H9 (cell line): ENCODE measurements around the gene RBM27. TPM values are rescaled to one million over a fixed set of nuclear protein-coding genes. Genes with fewer than 3 reads are reported as not detected.
"Not testable (repeated sequence)": the region's sequence is repeated elsewhere in the genome, so short reads cannot be mapped to it uniquely, and the experiment has no call there.

Experiments used
- DNase-seq: peaks from one replicate; pipeline ENCODE4 v3.0.0-alpha.2; 2017
- H2AFZ ChIP-seq: one replicate; pipeline ENCODE4 v1.6.1; 2013; ENCODE audit warnings: mild to moderate bottlenecking, low read length, control low read depth, moderate library complexity
- H2AK5ac ChIP-seq: 2 replicates; pipeline ENCODE4 v1.6.1; 2013; ENCODE audit warnings: low read length, control low read depth, mixed read lengths; ENCODE audit not compliant: insufficient read length
- H2BK120ac ChIP-seq: one replicate; pipeline ENCODE4 v1.6.1; 2013; ENCODE audit warnings: low read depth, mild to moderate bottlenecking, low read length, control low read depth, inconsistent platforms; ENCODE audit not compliant: poor library complexity, severe bottlenecking
- H2BK12ac ChIP-seq: 2 replicates; pipeline ENCODE4 v1.6.1; 2013; ENCODE audit warnings: low read length, control low read depth, mixed read lengths, low read depth; ENCODE audit not compliant: insufficient read length
- H2BK15ac ChIP-seq: 2 replicates; pipeline ENCODE4 v1.6.1; 2013; ENCODE audit warnings: low read depth, low read length, control low read depth
- H2BK20ac ChIP-seq: one replicate; pipeline ENCODE4 v1.6.1; 2013; ENCODE audit warnings: low read depth, mild to moderate bottlenecking, low read length, control low read depth, inconsistent platforms; ENCODE audit not compliant: poor library complexity, severe bottlenecking
- H2BK5ac ChIP-seq: 2 replicates; pipeline ENCODE4 v1.6.1; 2013; ENCODE audit warnings: low read length, control low read depth, mixed read lengths; ENCODE audit not compliant: insufficient read length
- H3K14ac ChIP-seq: 2 replicates; pipeline ENCODE4 v1.6.1; 2013; ENCODE audit warnings: low read length, control low read depth; ENCODE audit not compliant: insufficient read depth
- H3K18ac ChIP-seq: 2 replicates; pipeline ENCODE4 v1.6.1; 2013; ENCODE audit warnings: low read depth, mild to moderate bottlenecking, mixed read lengths, low read length, control low read depth; ENCODE audit not compliant: insufficient read length
- H3K23ac ChIP-seq: 2 replicates; pipeline ENCODE4 v1.6.1; 2013; ENCODE audit warnings: low read length, control low read depth, mixed read lengths, low read depth; ENCODE audit not compliant: insufficient read length
- H3K23me2 ChIP-seq: 2 replicates; pipeline ENCODE4 v1.6.1; 2013; ENCODE audit warnings: low read depth, mild to moderate bottlenecking, mixed read lengths, low read length, control low read depth; ENCODE audit not compliant: insufficient read length, poor library complexity, severe bottlenecking
- H3K27ac ChIP-seq: 2 replicates; pipeline ENCODE4 v1.5.1; 2013; ENCODE audit warnings: low read length, control low read depth, mixed read lengths, low read depth; ENCODE audit not compliant: insufficient read length
- H3K27me3 ChIP-seq: 2 replicates; pipeline ENCODE4 v1.6.1; 2013; ENCODE audit warnings: low read length, control low read depth, inconsistent platforms; ENCODE audit not compliant: insufficient read depth
- H3K4ac ChIP-seq: 2 replicates; pipeline ENCODE4 v1.6.1; 2013; ENCODE audit warnings: low read depth, mild to moderate bottlenecking, control low read depth, inconsistent platforms, low read length, moderate library complexity
- H3K4me1 ChIP-seq: 2 replicates; pipeline ENCODE4 v1.6.1; 2013; ENCODE audit warnings: low read length, control low read depth, inconsistent platforms; ENCODE audit not compliant: insufficient read depth
- H3K4me2 ChIP-seq: 2 replicates; pipeline ENCODE4 v1.6.1; 2013; ENCODE audit warnings: low read length, control low read depth, mixed read lengths; ENCODE audit not compliant: insufficient read length, insufficient read depth
- H3K56ac ChIP-seq: 2 replicates; pipeline ENCODE4 v1.6.1; 2013; ENCODE audit warnings: low read depth, mild to moderate bottlenecking, mixed read lengths, low read length, control low read depth; ENCODE audit not compliant: insufficient read length
- H3K79me1 ChIP-seq: 2 replicates; pipeline ENCODE4 v1.6.1; 2013; ENCODE audit warnings: low read depth, mild to moderate bottlenecking, moderate library complexity, low read length, control low read depth, inconsistent platforms; ENCODE audit not compliant: insufficient read depth, poor library complexity, severe bottlenecking
- H3K79me2 ChIP-seq: 2 replicates; pipeline ENCODE4 v1.6.1; 2013; ENCODE audit warnings: low read length, control low read depth, inconsistent platforms; ENCODE audit not compliant: insufficient read depth
- H3K9ac ChIP-seq: 2 replicates; pipeline ENCODE4 v1.6.1; 2013; ENCODE audit warnings: low read length, control low read depth, mixed read lengths; ENCODE audit not compliant: insufficient read length; ENCODE audit errors: extremely low read depth
- H3K9me3 ChIP-seq: one replicate; pipeline ENCODE4 v1.6.1; 2013; ENCODE audit warnings: low read depth, low read length, inconsistent platforms; ENCODE audit not compliant: control insufficient read depth
- H3T11ph ChIP-seq: one replicate; pipeline ENCODE4 v1.6.1; 2013; ENCODE audit warnings: mild to moderate bottlenecking, low read length, control low read depth, inconsistent platforms
- H4K20me1 ChIP-seq: one replicate; pipeline ENCODE4 v1.6.1; 2013; ENCODE audit not compliant: control insufficient read depth, insufficient read length, insufficient read depth
- H4K5ac ChIP-seq: 2 replicates; pipeline ENCODE4 v1.6.1; 2013; ENCODE audit warnings: low read depth, mild to moderate bottlenecking, mixed read lengths, low read length, control low read depth; ENCODE audit not compliant: insufficient read length
- H4K8ac ChIP-seq: replicated peaks from 2 replicates; pipeline ENCODE4 v1.6.1; 2013; ENCODE audit warnings: low read length, control low read depth, mixed read lengths, low read depth; ENCODE audit not compliant: insufficient read length
- H4K91ac ChIP-seq: 2 replicates; pipeline ENCODE4 v1.6.1; 2013; ENCODE audit warnings: low read depth, mild to moderate bottlenecking, moderate library complexity, mixed read lengths, low read length, control low read depth; ENCODE audit not compliant: insufficient read length
- H3K27ac Mint-ChIP-seq, 3 experiments: 2 replicates in 2 of 3; 3 replicates in 1 of 3; pipeline ENCODE4 v1.8.0; 2020 to 2021; ENCODE audit warnings: mixed read lengths in 3 of 3, mild to moderate bottlenecking in 1 of 3, moderate library complexity in 1 of 3
- H3K27me3 Mint-ChIP-seq: 2 replicates; pipeline ENCODE4 v1.8.0; 2021; ENCODE audit warnings: low read depth, mild to moderate bottlenecking, moderate library complexity, mixed read lengths
- H3K36me3 Mint-ChIP-seq, 3 experiments: 2 replicates in 2 of 3; 3 replicates in 1 of 3; pipeline ENCODE4 v1.8.0; 2020 to 2021; ENCODE audit warnings: low read depth in 3 of 3, mixed read lengths in 3 of 3; ENCODE audit not compliant: insufficient read depth in 1 of 3
- H3K4me1 Mint-ChIP-seq, 2 experiments: 2 replicates each; pipeline ENCODE4 v1.8.0; 2020; ENCODE audit warnings: mixed read lengths in 2 of 2
- H3K4me3 Mint-ChIP-seq, 2 experiments: 2 replicates in 1 of 2; 3 replicates in 1 of 2; pipeline ENCODE4 v1.8.0; 2020 to 2021; ENCODE audit warnings: mild to moderate bottlenecking in 2 of 2, mixed read lengths in 2 of 2, moderate library complexity in 1 of 2
- H3K9me3 Mint-ChIP-seq, 2 experiments: 2 replicates in 1 of 2; 3 replicates in 1 of 2; pipeline ENCODE4 v1.8.0; 2020; ENCODE audit warnings: mild to moderate bottlenecking in 2 of 2, mixed read lengths in 2 of 2, moderate library complexity in 1 of 2
- CTCF ChIP-seq: fragments of 200-600 bp; sonication (generic); conservative IDR thresholded peaks from 3 replicates; pipeline ENCODE4 v1.8.0; 2021; ENCODE audit warnings: antibody characterized with exemption, mild to moderate bottlenecking
- WGBS: extraction: QIAGEN DNeasy Blood & Tissue Kit; methylation state at CpG from one replicate; pipeline ENCODE4 v1.1.7; 2013; ENCODE audit warnings: missing lambda C conversion rate, low lambda C conversion rate, mixed read lengths; ENCODE audit not compliant: insufficient read length; ENCODE audit errors: extremely low coverage; 5-methylcytosine and 5-hydroxymethylcytosine counted together
- total RNA-seq: library from RNA; stranded (reverse); gene quantifications from 2 replicates; pipeline ENCODE4 v1.2.1, GENCODE V29; 2021

RBM27 gene
- total RNA-seq, 1 experiment from 2014 or later: 33.8 TPM

DNA sequence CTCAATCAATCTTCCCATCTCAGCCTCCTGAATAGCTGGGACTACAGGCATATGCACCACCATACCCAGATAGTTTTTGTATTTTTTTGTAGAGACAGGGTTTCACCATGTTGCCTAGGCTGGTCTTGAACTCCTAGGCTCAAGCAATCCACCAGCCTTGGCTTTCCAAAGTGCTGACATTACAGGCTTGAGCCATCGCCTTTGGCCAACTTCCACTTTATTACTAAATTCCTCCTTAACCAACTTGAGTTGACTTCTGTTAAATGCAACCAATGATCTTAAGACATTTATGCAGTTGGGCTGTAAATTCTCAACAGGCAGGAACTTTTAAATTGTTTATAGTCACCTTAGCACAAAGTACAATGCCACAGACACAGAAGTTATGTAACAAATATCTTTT, 23.7 kb upstream of the RBM27 start:
- Mint-ChIP-seq H3K9me3 (peaks cover 0 to 5% of the 10 kb centered on the region in 2 experiments; a peak in 1 of 5 replicates), H3K4me1 (peaks cover 3 to 14% of the 10 kb centered on the region in 2 experiments; a peak in 3 of 4 replicates), H3K36me3 (peaks cover 26 to 65% (median 51%) of the 10 kb centered on the region in 3 experiments; a peak in 6 of 7 replicates), H3K27me3 (no peaks in the 10 kb centered on the region), H3K4me3 (peak overlapping the region; percentile 53 to 92; a peak in 3 of 5 replicates), H3K27ac (0 out of 7 replicates have a peak overlapping the region, but pooled peaks of 1 of the 3 experiments have one; percentile 32)
- Histone ChIP-seq H2BK5ac (no peak overlapping the region), H3K4me1 (no peaks in the 10 kb centered on the region; the same call in 1 of the 2 replicates), H3K4me2 (no peak overlapping the region), H3K27me3 (no peaks in the 10 kb centered on the region), H3T11ph (no peak overlapping the region), H4K8ac (no peak overlapping the region), H3K4ac (no peak overlapping the region), H4K5ac (no peak overlapping the region), H3K79me1 (peaks cover 10% of the 10 kb centered on the region), H4K20me1 (no peaks in the 10 kb centered on the region), H3K27ac (no peak overlapping the region), H3K23me2 (no peaks in the 10 kb centered on the region), H3K9ac (no peak overlapping the region), H3K18ac (no peak overlapping the region), H3K9me3 (no peaks in the 10 kb centered on the region), H4K91ac (no peak overlapping the region), H2BK12ac (no peak overlapping the region), H3K14ac (no peak overlapping the region), H3K56ac (no peak overlapping the region), H3K23ac (no peak overlapping the region), H2BK20ac (no peak overlapping the region), H2BK120ac (no peak overlapping the region), H2BK15ac (no peak overlapping the region), H2AK5ac (no peak overlapping the region), H3K79me2 (peaks cover 24% of the 10 kb centered on the region; the same call in 1 of the 2 replicates), H2AFZ (no peak overlapping the region)
- TF ChIP-seq CTCF: no peak
- no CpG with 5 or more reads among the region's 1 CpG for WGBS
- no peak for DNase-seq

DNA sequence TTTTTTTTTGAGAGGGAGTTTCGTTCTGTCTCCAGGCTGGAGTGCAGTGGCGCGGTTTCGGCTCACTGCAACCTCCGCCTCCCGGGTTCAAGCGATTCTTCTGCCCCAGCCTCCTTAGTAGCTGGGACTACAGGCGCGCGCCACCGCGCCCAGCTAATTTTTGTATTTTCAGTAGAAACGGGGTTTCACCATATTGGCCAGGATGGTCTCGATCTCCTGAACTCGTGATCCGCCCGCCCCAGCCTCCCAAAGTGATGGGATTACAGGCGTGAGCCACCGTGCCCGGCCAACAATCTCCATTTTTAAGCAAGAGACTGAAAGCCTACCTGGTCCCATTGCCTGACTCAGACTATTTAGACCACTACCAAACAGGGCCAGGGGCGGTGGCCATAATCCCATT, 20.0 kb upstream of the RBM27 start:
- not testable (repeated sequence) for H3T11ph ChIP-seq, H2AK5ac ChIP-seq, H3K27me3 Mint-ChIP-seq, H3K14ac ChIP-seq, H3K4me1 ChIP-seq, H4K8ac ChIP-seq, H3K9me3 ChIP-seq, H3K23me2 ChIP-seq, H2BK20ac ChIP-seq, H4K91ac ChIP-seq, H4K20me1 ChIP-seq, H4K5ac ChIP-seq, H3K79me1 ChIP-seq, H3K27me3 ChIP-seq, H3K23ac ChIP-seq, H3K9me3 Mint-ChIP-seq, H2BK120ac ChIP-seq, H2BK15ac ChIP-seq, H3K56ac ChIP-seq, H2AFZ ChIP-seq, DNase-seq, H3K18ac ChIP-seq, H3K4ac ChIP-seq, H2BK5ac ChIP-seq, H3K27ac ChIP-seq, H2BK12ac ChIP-seq
- Mint-ChIP-seq H3K4me1 (peaks cover 3 to 14% of the 10 kb centered on the region in 2 experiments; a peak in 3 of 4 replicates), H3K36me3 (peaks cover 19 to 33% (median 29%) of the 10 kb centered on the region in 3 experiments; a peak in 6 of 7 replicates), H3K4me3 (peak overlapping the region; percentile 92 to 99; a peak in 4 of 5 replicates), H3K27ac (peak overlapping the region in 1 of 3 experiments; percentile 93; a peak in 1 of 7 replicates)
- peak overlapping the region; percentile 13 for H3K9ac ChIP-seq
- H3K4me2 ChIP-seq: peak overlapping the region; percentile 48
- WGBS: no CpG with 5 or more reads among the region's 21 CpGs
- peaks cover 24% of the 10 kb centered on the region; the same call in 1 of the 2 replicates for H3K79me2 ChIP-seq
